IPS DF 19.7 (cell line): ENCODE results near the gene ITIH5.
"Not testable (repeated sequence)": the region's sequence is repeated elsewhere in the genome, so short reads cannot be mapped to it uniquely, and the experiment has no call there.

Source experiments
- DNase-seq: peaks from one replicate; pipeline ENCODE4 v3.0.0-alpha.2; 2013; ENCODE audit warnings: low read depth, low spot score

Gene ITIH5

GRCh38 chr10:7666253-7667023, at the start of gene ITIH5:
Gene ITIH5 (minus strand): TSS chr10:7666966. CDS start chr10:7666892, 74 bp downstream.
- no peak for DNase-seq

DNA sequence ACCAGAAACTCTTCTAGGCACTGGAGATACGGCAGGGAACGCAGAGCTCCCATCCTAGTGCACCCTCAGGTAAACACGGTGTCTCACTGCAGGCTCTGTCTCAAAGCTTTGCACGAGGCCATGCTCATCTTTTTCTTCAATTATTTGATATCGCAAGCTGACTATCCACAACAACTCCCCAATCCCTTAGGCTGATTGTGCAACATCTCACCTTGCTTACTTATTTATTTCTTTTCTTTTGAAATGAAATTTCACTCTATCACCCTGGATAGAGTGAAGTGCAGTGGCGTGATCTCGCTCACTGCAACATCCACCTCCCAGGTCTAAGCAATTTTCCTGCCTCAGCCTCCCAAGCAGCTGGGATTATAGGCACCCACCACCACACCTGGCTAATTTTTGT, 48.7 kb upstream of the ITIH5 start:
- no peak for DNase-seq

DNA sequence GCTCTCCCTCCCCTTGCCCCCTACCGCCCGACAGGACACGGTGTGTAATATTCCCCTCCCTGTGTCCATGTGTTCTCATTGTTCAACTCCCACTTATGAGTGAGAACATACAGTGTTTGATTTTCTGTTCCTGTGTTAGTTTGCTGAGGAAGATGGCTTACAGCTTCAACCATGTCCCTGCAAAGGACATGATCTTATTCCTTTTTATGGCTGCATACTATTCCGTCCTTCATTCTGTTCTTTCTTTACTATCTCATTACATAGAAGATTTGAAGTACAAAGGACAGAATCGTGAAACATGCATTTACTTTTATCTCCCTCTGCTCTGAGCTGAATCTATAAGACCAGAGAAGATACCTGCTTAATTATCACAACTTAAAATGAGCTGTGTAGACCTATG, 44.3 kb upstream of the ITIH5 start:
- DNase-seq: not testable (repeated sequence)

DNA sequence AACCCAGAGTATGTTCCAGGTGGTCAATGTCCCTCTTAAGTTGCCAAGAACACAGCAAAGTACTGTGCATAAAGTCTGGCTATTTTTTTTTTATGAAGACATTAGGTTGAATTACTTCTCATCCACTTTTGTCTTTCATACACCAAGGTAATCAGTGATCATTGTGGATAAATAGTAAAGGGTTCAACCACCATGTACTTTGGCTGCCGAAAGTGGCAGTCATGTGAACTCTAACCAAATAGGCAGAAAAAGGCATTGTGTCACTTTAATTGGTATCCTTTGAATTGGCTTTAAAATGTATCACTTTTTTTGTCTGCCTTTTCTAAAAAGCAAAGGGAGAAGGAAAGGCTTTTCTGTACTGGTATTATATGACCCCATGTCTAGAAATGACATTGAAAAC, 43.7 kb upstream of the ITIH5 start:
- DNase-seq: no peak

DNA sequence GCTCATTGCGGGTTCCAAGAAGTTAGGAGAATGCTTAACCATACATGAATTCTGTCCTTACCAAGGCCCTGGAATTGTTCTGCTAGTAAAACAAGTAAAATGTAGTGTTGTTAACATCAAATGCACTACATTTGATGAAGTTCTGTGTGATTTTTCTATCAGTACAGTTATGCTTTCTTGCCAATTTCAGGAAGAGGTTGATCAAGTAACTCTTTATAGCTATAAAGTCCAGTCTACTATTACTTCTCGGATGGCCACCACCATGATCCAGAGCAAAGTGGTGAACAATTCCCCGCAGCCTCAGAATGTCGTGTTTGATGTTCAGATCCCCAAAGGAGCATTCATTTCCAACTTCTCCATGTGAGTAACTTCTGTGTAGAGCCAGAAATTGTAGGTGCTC, 42.1 kb upstream of the ITIH5 start:
- DNase-seq: no peak

GRCh38 chr10:7707858-7708622, 41.3 kb upstream of the ITIH5 start:
- DNase-seq: no peak

DNA sequence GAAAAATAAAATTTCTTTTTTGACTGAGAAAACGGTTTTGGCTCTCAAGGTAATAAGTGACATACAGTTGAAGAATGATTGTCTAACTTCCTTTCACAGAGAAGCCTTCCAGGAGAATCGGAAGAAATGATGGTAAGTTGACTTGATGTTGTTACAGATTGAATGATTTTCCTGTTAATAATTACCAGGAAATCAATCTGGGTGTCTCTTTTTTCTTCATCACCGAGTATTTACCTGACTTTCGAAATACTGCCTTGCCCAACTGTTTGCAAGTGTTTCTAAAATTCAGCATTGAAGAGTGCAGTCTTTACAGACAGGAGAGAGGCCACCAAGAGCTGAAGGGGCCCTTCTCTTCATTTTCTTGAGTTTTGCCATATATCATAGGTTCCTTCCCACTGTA, 40.3 kb upstream of the ITIH5 start:
- no peak for DNase-seq

GRCh38 chr10:7706534-7707073, 39.8 kb upstream of the ITIH5 start:
- no peak for DNase-seq

DNA sequence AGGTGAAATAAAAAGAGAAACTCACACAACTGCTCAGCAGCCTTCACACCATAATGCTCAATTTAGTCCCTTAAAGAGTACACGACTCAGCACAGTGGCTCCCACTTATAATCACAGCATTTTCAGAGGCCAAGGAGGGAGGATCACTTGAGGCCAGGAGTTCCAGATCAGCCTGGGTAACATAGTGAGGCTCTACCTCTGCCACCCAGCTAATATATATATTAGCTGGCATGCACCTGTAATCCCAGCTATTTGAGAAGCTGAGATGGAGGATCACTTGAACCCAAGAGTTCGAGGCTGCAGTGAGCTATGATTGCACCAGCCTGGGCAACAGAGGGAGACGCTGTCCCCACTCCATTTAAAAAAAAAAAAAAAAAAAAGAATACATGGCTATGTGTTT, 38.6 kb upstream of the ITIH5 start:
- no peak for DNase-seq

GRCh38 chr10:7704071-7705016, 37.6 kb upstream of the ITIH5 start:
- DNase-seq: no peak

GRCh38 chr10:7703140-7703539, 36.4 kb upstream of the ITIH5 start, which contains the start of gene ITIH2:
Gene ITIH2 (plus strand): TSS chr10:7703316. CDS start chr10:7703435, 119 bp downstream.
- no peak for DNase-seq

DNA sequence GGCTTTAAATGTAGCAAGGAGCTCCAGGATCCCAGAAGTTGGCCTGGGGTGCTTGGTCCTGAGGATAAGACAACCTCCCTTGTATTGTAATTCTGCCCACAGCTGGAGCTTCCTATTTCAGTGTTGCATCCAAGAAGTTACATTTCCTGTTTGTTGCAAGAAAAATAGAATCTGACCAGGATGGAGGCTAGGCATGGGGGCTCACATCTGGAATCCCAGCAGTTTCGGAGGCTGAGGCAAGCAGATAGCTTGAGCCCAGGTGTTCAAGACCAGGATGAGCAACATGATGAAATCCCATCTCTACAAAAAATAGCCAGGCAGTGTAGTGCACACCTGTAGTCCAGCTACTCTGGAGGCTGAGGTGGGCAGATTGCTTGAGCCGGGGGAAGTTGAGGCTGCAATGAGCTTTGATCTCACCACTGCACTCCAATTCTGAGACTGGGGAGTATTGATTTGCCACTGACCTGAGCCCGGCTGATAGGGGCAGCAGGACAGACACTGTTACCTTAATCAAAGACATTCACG, 35.6 kb upstream of the ITIH5 start:
- no peak for DNase-seq

DNA sequence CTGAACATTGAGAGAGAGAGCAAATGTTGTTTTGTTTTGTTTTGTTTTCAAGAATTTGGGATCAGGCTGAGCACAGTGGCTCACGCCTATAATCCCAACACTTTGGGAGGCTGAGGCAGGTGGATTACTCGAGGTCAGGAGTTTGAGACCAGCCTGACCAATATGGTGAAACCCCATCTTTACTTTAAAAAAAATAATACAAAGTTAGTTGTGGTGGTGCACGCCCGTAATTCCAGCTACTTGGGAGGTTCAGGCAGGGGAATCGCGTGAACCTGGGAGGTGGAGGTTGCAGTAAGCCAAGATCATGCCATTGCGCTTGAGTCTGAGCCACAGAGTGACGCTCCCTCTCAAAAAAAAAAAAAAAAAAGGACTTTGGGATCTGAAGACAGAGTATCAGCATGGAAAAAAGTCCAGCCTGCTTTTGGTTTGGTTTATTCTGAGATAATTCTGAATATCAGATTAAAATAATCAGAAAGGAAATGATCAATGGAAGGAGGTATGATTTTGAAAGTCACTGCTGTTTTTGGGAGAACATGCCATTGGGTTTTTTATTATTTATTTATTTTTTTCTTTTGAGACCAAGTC, 34.5 kb upstream of the ITIH5 start:
- DNase-seq: no peak

- DNase-seq: no peak
Measured at GRCh38 chr10:7700577-7701125, 33.9 kb upstream of the ITIH5 start.

GRCh38 chr10:7697426-7697825, 30.7 kb upstream of the ITIH5 start:
- no peak for DNase-seq

DNA sequence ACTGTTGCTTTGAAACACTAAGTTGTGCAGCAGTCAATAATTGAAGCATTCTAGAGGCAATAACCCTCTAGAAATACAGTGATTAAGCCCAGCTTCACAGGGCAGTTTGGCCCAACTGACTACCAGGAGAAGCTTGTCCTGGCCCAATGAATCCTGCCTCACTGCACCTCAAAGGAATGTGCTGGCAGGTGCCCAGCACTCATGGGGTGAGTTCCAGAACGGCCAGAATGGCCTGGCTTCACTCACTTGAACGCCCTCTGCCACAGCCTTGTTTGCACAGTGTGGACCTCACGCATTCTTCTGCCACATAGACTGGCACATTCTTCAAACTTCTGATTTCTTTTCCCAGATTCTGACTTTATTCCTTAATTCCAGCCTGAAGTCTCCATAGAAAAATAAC, 29.8 kb upstream of the ITIH5 start:
- no peak for DNase-seq

DNA sequence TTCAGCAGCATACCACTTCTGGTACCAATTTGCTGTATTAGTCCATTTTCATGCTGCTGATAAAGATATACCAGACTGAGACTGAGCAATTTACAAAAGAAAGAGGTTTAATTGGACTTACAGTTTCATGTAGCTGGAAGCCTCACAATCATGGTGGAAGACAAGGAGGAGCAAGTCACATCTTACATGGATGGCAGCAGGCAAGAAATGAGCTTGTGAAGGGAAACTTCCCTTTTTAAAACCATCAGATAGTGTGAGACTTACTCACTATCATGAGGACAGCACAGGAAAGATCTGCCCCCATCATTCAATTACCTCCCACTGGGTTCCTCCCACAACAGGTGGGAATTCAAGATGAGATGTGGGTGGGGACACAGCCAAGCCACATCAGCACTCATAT, 26.4 kb upstream of the ITIH5 start:
- not testable (repeated sequence) for DNase-seq

DNA sequence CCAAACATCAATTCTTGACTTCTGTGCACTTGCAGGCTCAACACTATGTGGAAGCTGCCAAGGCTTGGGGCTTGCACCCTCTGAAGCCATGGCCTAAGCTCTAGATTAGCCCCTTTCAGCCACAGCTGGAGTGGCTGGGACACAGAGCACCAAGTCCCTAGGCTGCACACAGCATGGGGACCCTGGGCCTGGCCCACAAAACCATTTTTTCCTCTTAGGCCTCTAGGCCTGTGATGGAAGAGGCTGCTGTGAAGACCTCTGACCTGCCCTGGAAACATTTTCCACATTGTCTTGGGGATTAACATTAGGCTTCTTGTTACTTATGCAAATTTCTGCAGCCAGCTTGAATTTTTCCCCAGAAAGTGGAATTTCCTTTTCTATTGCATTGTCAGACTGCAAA, 25.6 kb upstream of the ITIH5 start:
- not testable (repeated sequence) for DNase-seq

DNA sequence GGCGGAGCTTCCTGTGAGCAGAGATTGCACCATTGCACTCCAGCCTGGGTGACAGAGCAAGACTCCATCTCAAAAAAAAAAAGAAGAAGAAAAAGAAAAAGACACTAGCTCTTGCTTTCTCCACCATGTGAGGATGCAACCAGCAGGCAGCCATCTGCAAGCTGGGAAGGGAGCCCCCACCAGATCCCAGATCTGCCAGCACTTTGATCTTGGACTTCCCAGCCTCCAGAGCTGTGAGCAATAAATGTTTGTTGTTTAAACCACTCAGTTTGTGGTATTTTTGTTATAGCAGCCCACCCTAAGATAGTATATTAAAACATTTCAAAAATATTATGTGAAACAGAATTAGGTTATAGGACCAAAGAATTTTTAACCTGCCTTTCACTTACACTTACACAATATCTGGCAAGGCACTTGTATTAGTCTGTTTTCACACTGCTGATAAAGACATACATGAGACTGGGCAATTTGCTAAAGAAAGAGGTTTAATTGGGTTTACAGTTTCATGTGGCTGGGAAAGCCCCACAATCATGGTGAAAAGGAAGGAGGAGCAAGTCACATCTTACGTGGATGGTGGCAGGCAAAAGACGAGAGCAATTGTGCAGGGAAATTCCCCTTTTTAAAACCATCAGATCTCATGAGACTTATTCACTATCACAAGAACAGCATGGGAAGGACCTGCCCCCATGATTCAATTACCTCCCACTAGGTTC, 24.3 kb upstream of the ITIH5 start:
- DNase-seq: not testable (repeated sequence)

GRCh38 chr10:7689591-7689990, 22.8 kb upstream of the ITIH5 start:
- no peak for DNase-seq
